Thoracic aorta (tissue), 2 donors: ENCODE results near the gene RAB21. TPM values are rescaled to one million over a fixed set of nuclear protein-coding genes. Genes with fewer than 3 reads are reported as not detected.
"Not testable (repeated sequence)": the region's sequence is repeated elsewhere in the genome, so short reads cannot be mapped to it uniquely, and the experiment has no call there.

ENCODE experiments used
- ATAC-seq: fragments of 150-250 bp; one replicate; pipeline ENCODE4 v1.8.0; 2017; ENCODE audit warnings: low read depth; ENCODE audit not compliant: insufficient number of reproducible peaks, low FRiP score
- DNase-seq: peaks from one replicate; pipeline ENCODE4 v3.0.0-alpha.2; 2020; ENCODE audit warnings: low spot score
- H3K27ac ChIP-seq, 2 donors: fragments of 200-600 bp; sonication (generic); 1 replicate in 1 of 2; 2 replicates in 1 of 2; pipeline ENCODE4 v1.5.1; 2016; ENCODE audit warnings: mild to moderate bottlenecking in 2 of 2, moderate library complexity in 2 of 2
- H3K27me3 ChIP-seq: fragments of 200-600 bp; sonication (generic); replicated peaks from 2 replicates; pipeline ENCODE4 v1.6.0; 2016; ENCODE audit warnings: mild to moderate bottlenecking; ENCODE audit not compliant: insufficient read depth
- H3K36me3 ChIP-seq: fragments of 200-600 bp; sonication (generic); one replicate; pipeline ENCODE4 v1.5.1; 2016
- H3K4me1 ChIP-seq, 2 donors: fragments of 200-600 bp; sonication (generic); 1 replicate in 1 of 2; 2 replicates in 1 of 2; pipeline versions ENCODE4 v1.5.1 to v1.6.0; 2016; ENCODE audit warnings: low read depth in 2 of 2, mild to moderate bottlenecking in 1 of 2; ENCODE audit not compliant: control insufficient read depth in 1 of 2
- H3K4me3 ChIP-seq: fragments of 200-600 bp; sonication (generic); 2 replicates; pipeline ENCODE4 v1.5.1; 2016; ENCODE audit warnings: mild to moderate bottlenecking
- H3K9me3 ChIP-seq: fragments of 200-600 bp; sonication (generic); 2 replicates; pipeline ENCODE4 v1.5.1; 2016
- CTCF ChIP-seq: fragments of 200-600 bp; sonication (generic); IDR thresholded peaks from one replicate; pipeline ENCODE4 v1.5.1; 2019; ENCODE audit warnings: antibody characterized with exemption
- total RNA-seq, 2 donors: library from RNA; depleted of rRNA; stranded (reverse); fragments of >200 nt; gene quantifications; one replicate each; pipeline versions ENCODE4 v1.1.0 to v1.2.3, GENCODE V29; 2016

RAB21 gene
- total RNA-seq, 2 donors from 2014 or later: 15.7 to 56.4 TPM

GRCh38 chr12:71797531-71797930 lies 42.9 kb downstream of the RAB21 start:
- H3K4me1 ChIP-seq: no peaks in the 10 kb centered on the region
- DNase-seq (no peak), ATAC-seq (no peak)
- H3K36me3 ChIP-seq: no peaks in the 10 kb centered on the region
- H3K27ac ChIP-seq: no peak overlapping the region
- no peaks in the 10 kb centered on the region for H3K27me3 ChIP-seq
- TF ChIP-seq CTCF: no peak
- H3K4me3 ChIP-seq: no peak overlapping the region
- H3K9me3 ChIP-seq: no peaks in the 10 kb centered on the region

GRCh38 chr12:71799106-71799505 lies 44.4 kb downstream of the RAB21 start:
- DNase-seq (no peak), ATAC-seq (no peak)
- Histone ChIP-seq H3K27me3 (no peaks in the 10 kb centered on the region), H3K9me3 (no peaks in the 10 kb centered on the region), H3K4me3 (no peak overlapping the region), H3K4me1 (no peaks in the 10 kb centered on the region), H3K36me3 (no peaks in the 10 kb centered on the region), H3K27ac (no peak overlapping the region)
- no peak for TF ChIP-seq CTCF

GRCh38 chr12:71800177-71800576 lies 45.5 kb downstream of the RAB21 start:
- H3K27ac ChIP-seq: no peak overlapping the region
- H3K4me3 ChIP-seq: no peak overlapping the region
- no peak for ATAC-seq

GRCh38 chr12:71804505-71804904 lies 49.8 kb downstream of the RAB21 start:
- H3K4me3 ChIP-seq: no peak overlapping the region
- H3K36me3 ChIP-seq: no peaks in the 10 kb centered on the region
- no peak for TF ChIP-seq CTCF
- no peak for ATAC-seq
- no peak overlapping the region for H3K27ac ChIP-seq
- H3K9me3 ChIP-seq: no peaks in the 10 kb centered on the region
- H3K4me1 ChIP-seq: no peaks in the 10 kb centered on the region
- DNase-seq: no peak
- no peaks in the 10 kb centered on the region for H3K27me3 ChIP-seq

More at GRCh38 chr12:71800177-71800576, 45.5 kb downstream of the RAB21 start:
- Histone ChIP-seq H3K36me3 (no peaks in the 10 kb centered on the region), H3K9me3 (no peaks in the 10 kb centered on the region), H3K27me3 (no peaks in the 10 kb centered on the region), H3K4me1 (no peaks in the 10 kb centered on the region)
- TF ChIP-seq CTCF: no peak
- DNase-seq: no peak

- ATAC-seq (no peak), DNase-seq (no peak)
- no peaks in the 10 kb centered on the region for H3K4me1 ChIP-seq
- H3K9me3 ChIP-seq: no peaks in the 10 kb centered on the region
- H3K27ac ChIP-seq: no peak overlapping the region
- no peak for TF ChIP-seq CTCF
- H3K4me3 ChIP-seq: no peak overlapping the region
- no peaks in the 10 kb centered on the region for H3K36me3 ChIP-seq
- H3K27me3 ChIP-seq: no peaks in the 10 kb centered on the region
These were observed 56.3 kb downstream of the RAB21 start for GRCh38 chr12:71810921-71811320.

GRCh38 chr12:71815242-71815641 lies 60.6 kb downstream of the RAB21 start:
- H3K4me3 ChIP-seq, H3K9me3 ChIP-seq, ATAC-seq: not testable (repeated sequence)

GRCh38 chr12:71822088-71822487 lies 67.4 kb downstream of the RAB21 start:
- not testable (repeated sequence) for ATAC-seq, H3K4me3 ChIP-seq, H3K27me3 ChIP-seq, DNase-seq, H3K36me3 ChIP-seq, H3K4me1 ChIP-seq, H3K27ac ChIP-seq, H3K9me3 ChIP-seq

More at GRCh38 chr12:71815242-71815641, 60.6 kb downstream of the RAB21 start:
- not testable (repeated sequence) for H3K36me3 ChIP-seq, H3K4me1 ChIP-seq, H3K27ac ChIP-seq, DNase-seq, H3K27me3 ChIP-seq
